BLaER1 (cell line): ENCODE data around the gene ADO.

Source experiments
- H3K27ac ChIP-seq: shearing (Covaris generic); formaldehyde crosslinking; 2 replicates; pipeline ENCODE4 v1.8.1; 2022
- H3K27me3 ChIP-seq: shearing (Covaris generic); formaldehyde crosslinking; 2 replicates; pipeline ENCODE4 v1.8.1; 2022
- H3K36me3 ChIP-seq: shearing (Covaris generic); formaldehyde crosslinking; 2 replicates; pipeline ENCODE4 v1.8.1; 2022
- H3K4me1 ChIP-seq: shearing (Covaris generic); formaldehyde crosslinking; 2 replicates; pipeline ENCODE4 v1.8.1; 2022
- H3K4me2 ChIP-seq: shearing (Covaris generic); formaldehyde crosslinking; 2 replicates; pipeline ENCODE4 v1.8.1; 2022
- H3K4me3 ChIP-seq: shearing (Covaris generic); formaldehyde crosslinking; 2 replicates; pipeline ENCODE4 v1.8.1; 2022
- H3K9ac ChIP-seq: shearing (Covaris generic); formaldehyde crosslinking; 2 replicates; pipeline ENCODE4 v1.8.1; 2022
- H3K9me3 ChIP-seq: shearing (Covaris generic); formaldehyde crosslinking; 2 replicates; pipeline ENCODE4 v1.8.1; 2022
- H4K20me1 ChIP-seq: shearing (Covaris generic); formaldehyde crosslinking; 2 replicates; pipeline ENCODE4 v1.8.1; 2022
- Cebpa-rat ChIP-seq: shearing (Covaris generic); IDR thresholded peaks from 2 replicates; pipeline ENCODE4 v1.8.1; 2022

The ADO gene

DNA sequence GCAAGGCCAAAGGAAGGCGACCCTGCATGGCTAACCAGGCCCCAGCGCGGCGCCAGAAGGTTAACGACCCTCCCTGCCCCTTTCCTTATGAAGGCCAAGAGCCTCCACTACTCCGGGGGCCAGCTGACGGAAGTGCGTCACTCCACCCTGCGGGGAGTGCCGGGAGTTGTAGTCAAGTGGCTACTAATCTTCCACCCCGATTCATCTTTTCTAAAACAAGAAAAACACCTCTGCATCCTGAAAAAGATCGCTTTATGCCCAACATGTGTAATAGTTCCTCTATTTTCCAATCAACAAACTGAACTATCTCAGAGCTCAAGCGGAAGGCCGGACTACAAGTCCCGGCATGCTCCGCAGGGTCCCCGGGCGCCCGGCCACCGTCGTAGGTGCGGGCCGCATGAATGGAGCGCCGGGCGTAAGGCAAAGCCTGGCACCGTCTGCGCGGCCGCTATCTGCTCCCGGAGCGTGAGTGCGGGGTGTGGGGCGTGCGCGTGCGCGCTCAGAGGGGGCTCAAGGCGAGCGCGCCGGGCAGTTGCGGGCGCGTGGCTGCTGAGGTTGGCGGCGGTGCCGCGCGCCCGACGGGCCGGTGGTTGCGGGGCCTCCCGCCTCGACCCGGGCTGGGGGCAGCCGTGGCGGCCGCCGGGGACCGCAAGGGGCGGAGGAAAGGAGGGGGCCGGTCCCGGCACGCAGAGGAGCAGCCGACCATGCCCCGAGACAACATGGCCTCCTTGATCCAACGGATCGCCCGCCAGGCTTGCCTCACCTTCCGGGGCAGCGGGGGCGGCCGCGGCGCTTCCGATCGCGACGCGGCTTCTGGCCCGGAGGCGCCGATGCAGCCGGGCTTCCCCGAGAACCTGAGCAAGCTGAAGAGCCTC is at the start of gene ADO:
Gene ADO, plus strand, starts transcription at position 365 of the 875 bp plus-strand sequence. Its CDS starts 340 bp downstream, at position 705.
- peak within 1 kb of the TSS; percentile 92 for H3K9ac ChIP-seq
- no peaks in the 10 kb centered on the region for H3K9me3 ChIP-seq
- H3K27me3 ChIP-seq = no peaks in the 10 kb centered on the region
- peaks cover 36% of the 10 kb centered on the region for H3K4me1 ChIP-seq
- H3K4me3 ChIP-seq = peak within 1 kb of the TSS; percentile 93
- H3K27ac ChIP-seq = peak within 1 kb of the TSS; percentile 98
- peaks cover 12% of the 10 kb centered on the region; the same call in 1 of the 2 replicates for H3K36me3 ChIP-seq
- TF ChIP-seq Cebpa-rat = 0 out of 2 replicates have a peak, but pooled peaks have one; percentile 16
- peak within 1 kb of the TSS; percentile 93 for H3K4me2 ChIP-seq
- peaks cover 46% of the 10 kb centered on the region for H4K20me1 ChIP-seq

- no peak overlapping the region for H3K27ac ChIP-seq
- H3K4me3 ChIP-seq = no peak overlapping the region
- peaks cover 10% of the 10 kb centered on the region for H3K4me1 ChIP-seq
- H3K9ac ChIP-seq = no peak overlapping the region
- H3K27me3 ChIP-seq = no peaks in the 10 kb centered on the region
- TF ChIP-seq Cebpa-rat = no peak
- no peak overlapping the region for H3K4me2 ChIP-seq
- H3K9me3 ChIP-seq = no peaks in the 10 kb centered on the region
- H3K36me3 ChIP-seq = no peaks in the 10 kb centered on the region
- no peaks in the 10 kb centered on the region for H4K20me1 ChIP-seq
Measured at GRCh38 chr10:62754963-62755362, 49.6 kb upstream of the ADO start.

- Histone ChIP-seq H3K36me3 (no peaks in the 10 kb centered on the region), H3K27me3 (no peaks in the 10 kb centered on the region), H3K4me1 (peaks cover 17% of the 10 kb centered on the region), H3K9ac (no peak overlapping the region), H3K4me3 (no peak overlapping the region), H3K9me3 (no peaks in the 10 kb centered on the region), H3K27ac (no peak overlapping the region), H4K20me1 (no peaks in the 10 kb centered on the region), H3K4me2 (peak overlapping the region; percentile 32; the same call in 1 of the 2 replicates)
- no peak for TF ChIP-seq Cebpa-rat
Measured at GRCh38 chr10:62755662-62756653, 48.6 kb upstream of the ADO start.

DNA sequence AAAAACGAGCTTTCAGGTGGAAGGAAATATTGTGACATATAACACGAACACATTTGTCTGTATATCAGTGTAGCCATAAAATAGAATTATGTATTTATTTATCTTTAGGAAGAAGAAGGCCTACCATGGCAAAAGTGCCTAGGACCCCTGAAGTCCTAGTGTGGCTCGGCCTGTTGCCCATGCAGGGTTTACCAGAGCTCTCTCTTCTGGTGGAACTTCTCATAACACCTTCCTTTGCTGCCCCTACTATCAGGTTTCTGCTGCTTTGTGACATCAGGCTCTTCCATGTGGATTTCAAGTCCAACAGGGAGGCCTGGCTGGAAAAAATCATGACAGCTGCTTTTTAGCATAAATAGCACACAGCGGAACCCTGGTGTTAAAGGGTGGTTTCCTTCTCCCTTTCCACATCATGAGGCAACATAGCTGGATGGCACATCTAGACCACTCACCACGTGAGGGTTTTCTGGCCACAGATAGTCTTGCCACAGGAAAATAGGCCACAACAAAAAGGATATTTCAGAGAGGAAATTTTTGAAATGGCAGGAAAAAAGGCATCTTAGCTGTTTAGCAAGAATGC is 44.8 kb upstream of the ADO start:
- Histone ChIP-seq H3K36me3 (no peaks in the 10 kb centered on the region), H3K4me2 (peak overlapping the region; percentile 21; the same call in 1 of the 2 replicates), H3K9me3 (no peaks in the 10 kb centered on the region), H3K4me1 (peaks cover 17% of the 10 kb centered on the region), H3K27ac (no peak overlapping the region), H3K9ac (no peak overlapping the region), H4K20me1 (no peaks in the 10 kb centered on the region), H3K27me3 (no peaks in the 10 kb centered on the region), H3K4me3 (no peak overlapping the region)
- no peak for TF ChIP-seq Cebpa-rat

GRCh38 chr10:62760401-62760800 is 44.1 kb upstream of the ADO start:
- H3K9ac ChIP-seq = no peak overlapping the region
- H4K20me1 ChIP-seq = no peaks in the 10 kb centered on the region
- H3K4me1 ChIP-seq = peaks cover 15% of the 10 kb centered on the region
- H3K27me3 ChIP-seq = no peaks in the 10 kb centered on the region
- no peaks in the 10 kb centered on the region for H3K36me3 ChIP-seq
- H3K9me3 ChIP-seq = no peaks in the 10 kb centered on the region
- no peak overlapping the region for H3K4me3 ChIP-seq
- H3K4me2 ChIP-seq = peak overlapping the region; percentile 21; the same call in 1 of the 2 replicates
- no peak overlapping the region for H3K27ac ChIP-seq
- no peak for TF ChIP-seq Cebpa-rat

DNA sequence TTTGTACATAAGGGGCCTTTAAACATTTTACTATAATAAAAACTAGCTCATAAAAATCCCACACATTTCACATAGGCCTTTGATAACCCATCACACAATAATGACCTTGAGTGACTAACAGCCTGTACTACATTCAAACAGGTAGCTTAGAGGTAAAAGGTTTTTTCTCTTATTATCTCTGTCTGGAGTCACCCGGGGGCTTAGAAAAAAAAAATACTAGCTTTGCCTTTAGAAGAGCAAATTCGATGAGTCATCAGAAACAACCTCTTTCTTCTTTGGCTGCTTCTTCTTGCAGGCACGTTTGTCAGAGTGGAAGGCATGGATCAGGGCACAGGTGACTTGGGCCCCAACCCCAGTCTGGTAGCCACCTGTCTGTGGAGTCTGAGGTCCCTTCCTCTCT is 43.4 kb upstream of the ADO start:
- H4K20me1 ChIP-seq = no peaks in the 10 kb centered on the region
- no peak for TF ChIP-seq Cebpa-rat
- no peaks in the 10 kb centered on the region for H3K9me3 ChIP-seq
- no peak overlapping the region for H3K4me2 ChIP-seq
- no peak overlapping the region for H3K9ac ChIP-seq
- H3K4me1 ChIP-seq = peaks cover 11% of the 10 kb centered on the region
- H3K27me3 ChIP-seq = no peaks in the 10 kb centered on the region
- H3K4me3 ChIP-seq = no peak overlapping the region
- no peaks in the 10 kb centered on the region for H3K36me3 ChIP-seq
- H3K27ac ChIP-seq = no peak overlapping the region

DNA sequence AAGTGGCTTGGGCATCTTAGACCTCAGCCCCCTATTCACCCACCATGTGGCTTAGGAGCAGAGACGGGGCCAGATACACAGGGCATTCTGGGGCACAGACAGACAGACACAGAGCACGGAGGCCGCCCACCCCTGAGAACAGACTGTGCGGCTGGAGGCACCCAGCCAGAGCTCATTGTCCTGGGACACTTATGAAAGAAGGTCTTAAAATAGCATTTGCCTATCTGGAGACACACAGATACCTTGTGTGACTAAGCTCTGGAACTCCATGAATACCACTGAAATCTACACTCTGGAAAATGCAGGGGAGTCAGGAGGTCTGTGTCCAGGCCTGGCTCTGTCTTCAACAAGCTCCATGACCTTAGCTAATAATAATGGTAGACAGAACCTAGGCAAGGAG is 41.4 kb upstream of the ADO start:
- Histone ChIP-seq H3K27me3 (no peaks in the 10 kb centered on the region), H3K36me3 (no peaks in the 10 kb centered on the region), H4K20me1 (no peaks in the 10 kb centered on the region), H3K9ac (no peak overlapping the region), H3K9me3 (no peaks in the 10 kb centered on the region), H3K4me3 (no peak overlapping the region), H3K4me1 (peaks cover 11% of the 10 kb centered on the region), H3K27ac (no peak overlapping the region), H3K4me2 (no peak overlapping the region)
- no peak for TF ChIP-seq Cebpa-rat

DNA sequence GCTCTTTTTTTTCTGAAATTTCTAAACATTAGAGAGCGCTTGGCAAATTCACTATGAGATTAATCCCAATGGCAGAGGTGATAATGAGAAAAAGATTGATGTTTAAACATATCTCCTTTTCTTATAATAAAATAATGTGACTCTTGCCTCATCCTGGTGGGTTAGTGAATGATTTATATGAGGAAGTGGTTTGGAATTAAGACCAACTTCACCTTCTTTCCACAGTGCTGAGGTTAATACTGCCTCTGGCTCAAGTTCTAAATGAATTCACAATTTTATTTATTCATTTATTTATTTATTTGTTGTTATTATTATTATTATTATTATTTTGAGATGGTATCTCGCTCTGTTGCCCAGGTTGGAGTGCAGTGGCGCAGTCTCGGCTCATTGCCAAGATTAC is 40.5 kb upstream of the ADO start:
- Histone ChIP-seq H4K20me1 (no peaks in the 10 kb centered on the region), H3K27ac (no peak overlapping the region), H3K9me3 (no peaks in the 10 kb centered on the region), H3K27me3 (no peaks in the 10 kb centered on the region), H3K4me1 (peaks cover 11% of the 10 kb centered on the region), H3K9ac (no peak overlapping the region), H3K36me3 (no peaks in the 10 kb centered on the region), H3K4me2 (no peak overlapping the region), H3K4me3 (no peak overlapping the region)
- TF ChIP-seq Cebpa-rat = no peak

DNA sequence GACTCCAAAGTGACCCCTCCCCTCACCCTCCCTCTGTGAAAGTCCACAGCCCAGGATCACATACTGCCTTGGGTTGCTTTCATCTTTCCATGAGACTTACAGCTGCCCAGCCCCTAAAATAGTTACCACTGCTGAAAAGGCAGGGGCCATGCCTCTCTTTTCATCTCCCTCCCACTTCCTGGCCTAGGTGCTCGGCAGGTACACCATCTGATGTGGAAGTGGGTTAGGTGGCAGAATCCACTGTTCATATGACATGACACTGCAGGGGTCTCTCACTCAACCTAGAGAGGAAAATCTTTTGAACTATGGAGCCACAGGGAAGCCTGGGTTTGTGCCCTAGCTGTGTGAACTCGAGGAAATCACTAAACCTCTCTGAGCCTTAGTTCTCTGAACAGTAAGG is 38.8 kb upstream of the ADO start:
- H3K36me3 ChIP-seq = no peaks in the 10 kb centered on the region
- no peaks in the 10 kb centered on the region for H3K27me3 ChIP-seq
- no peaks in the 10 kb centered on the region for H4K20me1 ChIP-seq
- no peaks in the 10 kb centered on the region for H3K4me1 ChIP-seq
- no peak overlapping the region for H3K9ac ChIP-seq
- no peaks in the 10 kb centered on the region for H3K9me3 ChIP-seq
- H3K27ac ChIP-seq = no peak overlapping the region
- H3K4me3 ChIP-seq = no peak overlapping the region
- no peak for TF ChIP-seq Cebpa-rat
- no peak overlapping the region for H3K4me2 ChIP-seq
